ENCODE measurements around the gene KCNQ2. TPM values are rescaled to one million over a fixed set of nuclear protein-coding genes. Genes with fewer than 3 reads are reported as not detected.

KCNQ2 gene
- total and polyA plus RNA-seq, 8 donors: 0.54 to 12.5 (median 1.5) TPM

- Histone ChIP-seq H3K9me3 (no peaks in the 10 kb centered on the region), H3K27me3 (no peaks in the 10 kb centered on the region), H3K36me3 (no peaks in the 10 kb centered on the region), H3K4me1 (no peaks in the 10 kb centered on the region), H3K4me3 (no peak overlapping the region), H3K27ac (no peak overlapping the region)
- DNase-seq: peak in 2 of 6 donors; percentile 28 to 46
- no peak for ATAC-seq
- intact Hi-C loops (cut with DNase I): no loop called here
- no peak for FAIRE-seq
- WGBS, 2 donors: 79 to 91% methylated on average over 21 of the region's 21 CpGs
- TF ChIP-seq CTCF (IDR thresholded peaks at IDR 0.05): no peak
Measured at GRCh38 chr20:63408684-63409046, 63.8 kb downstream of the KCNQ2 start.

- no peak overlapping the region for H3K4me3 ChIP-seq
- ATAC-seq (no peak), FAIRE-seq (no peak), DNase-seq (peak in 2 of 6 donors; percentile 17 to 68)
- no peaks in the 10 kb centered on the region for H3K36me3 ChIP-seq
- no peak overlapping the region for H3K27ac ChIP-seq
- intact Hi-C loops (cut with DNase I): no loop called here
- WGBS, 2 donors: 78 to 87% methylated on average over 25 to 27 of the region's 27 CpGs
- TF ChIP-seq CTCF (IDR thresholded peaks at IDR 0.05): no peak
- no peaks in the 10 kb centered on the region for H3K27me3 ChIP-seq
- H3K9me3 ChIP-seq: no peaks in the 10 kb centered on the region
- no peaks in the 10 kb centered on the region for H3K4me1 ChIP-seq
Measured at GRCh38 chr20:63407928-63408683, 64.3 kb downstream of the KCNQ2 start.

- Histone ChIP-seq H3K36me3 (no peaks in the 10 kb centered on the region), H3K4me1 (no peaks in the 10 kb centered on the region), H3K9me3 (no peaks in the 10 kb centered on the region), H3K27me3 (no peaks in the 10 kb centered on the region), H3K27ac (no peak overlapping the region), H3K4me3 (no peak overlapping the region)
- DNase-seq (peak in 2 of 6 donors; percentile 21 to 49), FAIRE-seq (no peak), ATAC-seq (no peak)
- 77 to 88% methylated on average over 59 to 60 of the region's 60 CpGs for WGBS, 2 donors
- intact Hi-C loops (cut with DNase I): no loop called here
- no peak for TF ChIP-seq CTCF (IDR thresholded peaks at IDR 0.05)
Measured at GRCh38 chr20:63406617-63407245, 65.7 kb downstream of the KCNQ2 start.

- no peaks in the 10 kb centered on the region for H3K36me3 ChIP-seq
- H3K4me3 ChIP-seq: no peak overlapping the region
- DNase-seq (peak in 1 of 6 donors; percentile 18), FAIRE-seq (no peak), ATAC-seq (no peak)
- no peak overlapping the region for H3K27ac ChIP-seq
- intact Hi-C loops (cut with DNase I): no loop called here
- H3K27me3 ChIP-seq: no peaks in the 10 kb centered on the region
- WGBS, 2 donors: 47 to 62% methylated on average over 23 of the region's 23 CpGs
- no peak for TF ChIP-seq CTCF (IDR thresholded peaks at IDR 0.05)
- H3K9me3 ChIP-seq: no peaks in the 10 kb centered on the region
- H3K4me1 ChIP-seq: no peaks in the 10 kb centered on the region
Measured at GRCh38 chr20:63406011-63406410, 66.4 kb downstream of the KCNQ2 start.
